Endodermal cell (in vitro differentiated cells): ENCODE data around the gene SERPINA12. TPM values are rescaled to one million over a fixed set of nuclear protein-coding genes. Genes with fewer than 3 reads are reported as not detected.

Experiments used
- DNase-seq: peaks from one replicate; pipeline ENCODE4 v3.0.0-alpha.2; 2017
- H3K27ac ChIP-seq: 2 replicates; pipeline ENCODE4 v1.5.1; 2013; ENCODE audit warnings: mild to moderate bottlenecking, low read depth, low read length, moderate library complexity
- H3K27me3 ChIP-seq: 2 replicates; pipeline ENCODE4 v1.6.1; 2013; ENCODE audit warnings: mild to moderate bottlenecking, low read length, moderate library complexity; ENCODE audit not compliant: insufficient read depth, control insufficient read depth, poor library complexity, severe bottlenecking
- H3K36me3 ChIP-seq: 2 replicates; pipeline ENCODE4 v1.7.0; 2013; ENCODE audit warnings: mild to moderate bottlenecking, low read length, moderate library complexity; ENCODE audit not compliant: control insufficient read depth, insufficient read depth
- H3K4me1 ChIP-seq: one replicate; pipeline ENCODE4 v1.7.0; 2013; ENCODE audit warnings: low read length; ENCODE audit not compliant: control insufficient read depth, insufficient read depth
- H3K4me3 ChIP-seq: 2 replicates; pipeline ENCODE4 v1.5.1; 2013; ENCODE audit warnings: mild to moderate bottlenecking, low read length, moderate library complexity
- H3K9ac ChIP-seq: 2 replicates; pipeline ENCODE4 v1.6.1; 2013; ENCODE audit warnings: mild to moderate bottlenecking, low read length, moderate library complexity; ENCODE audit not compliant: poor library complexity, severe bottlenecking; ENCODE audit errors: extremely low read depth
- H3K9me3 ChIP-seq: 2 replicates; pipeline ENCODE4 v1.6.1; 2013; ENCODE audit warnings: mild to moderate bottlenecking, low read length, moderate library complexity; ENCODE audit not compliant: control insufficient read depth
- H3K27ac Mint-ChIP-seq: 2 replicates; pipeline ENCODE4 v1.8.0; 2020; ENCODE audit warnings: mixed read lengths
- H3K27me3 Mint-ChIP-seq: 2 replicates; pipeline ENCODE4 v1.8.0; 2021; ENCODE audit warnings: mild to moderate bottlenecking, mixed read lengths; ENCODE audit not compliant: insufficient read depth
- H3K36me3 Mint-ChIP-seq: 2 replicates; pipeline ENCODE4 v1.8.0; 2020; ENCODE audit warnings: low read depth, mixed read lengths
- H3K4me1 Mint-ChIP-seq: 2 replicates; pipeline ENCODE4 v1.8.0; 2020; ENCODE audit warnings: mixed read lengths
- H3K4me3 Mint-ChIP-seq: 2 replicates; pipeline ENCODE4 v1.8.0; 2020; ENCODE audit warnings: mild to moderate bottlenecking, moderate library complexity, mixed read lengths
- H3K9me3 Mint-ChIP-seq: 2 replicates; pipeline ENCODE4 v1.8.0; 2020; ENCODE audit warnings: mild to moderate bottlenecking, mixed read lengths
- WGBS, 2 experiments: methylation state at CpG; one replicate each; pipeline versions ENCODE4 v1.1.5 to v1.1.7; 2013; ENCODE audit warnings: missing lambda C conversion rate in 2 of 2, mixed read lengths in 1 of 2; ENCODE audit not compliant: insufficient coverage in 1 of 2, insufficient read length in 1 of 2; 5-methylcytosine and 5-hydroxymethylcytosine counted together
- total RNA-seq, 2 donors: library from RNA; stranded (reverse); fragmentation: NEBNext Ultra II Directional in 1 of 2; extraction: Animal tissue kit (Norgen Biotek cat#: 25700) in 1 of 2; gene quantifications; 2 replicates in 1 of 2; 3 replicates in 1 of 2; pipeline ENCODE4 v1.2.1, GENCODE V29; 2021
- TF ChIP-seq, protein P1 (sequence below): fragments of 200-600 bp; sonication (generic); conservative IDR thresholded peaks from 2 replicates; pipeline ENCODE4 v1.5.0; 2021; ENCODE audit warnings: antibody characterized with exemption, mild to moderate bottlenecking

Gene SERPINA12
- total RNA-seq, 2 donors from 2014 or later: not detected

DNA sequence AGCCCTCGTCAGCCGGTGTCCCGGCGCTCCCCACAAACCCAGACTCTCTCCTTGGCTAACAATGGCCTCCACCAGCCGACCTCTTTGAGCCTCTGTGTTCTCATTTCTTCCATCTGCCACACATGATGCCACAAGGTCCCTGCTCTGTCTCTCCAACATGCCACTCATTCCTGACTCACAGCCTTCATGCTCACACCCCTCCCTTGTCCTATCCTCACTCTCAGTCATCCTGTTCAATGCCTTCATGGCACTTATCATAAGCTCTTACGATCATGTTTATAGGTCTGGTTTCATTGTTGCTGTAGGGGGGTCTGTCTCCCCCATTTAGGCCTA is 47.1 kb downstream of the SERPINA12 start:
- Histone ChIP-seq H3K36me3 (no peaks in the 10 kb centered on the region), H3K4me3 (no peak overlapping the region), H3K4me1 (no peaks in the 10 kb centered on the region), H3K27ac (no peak overlapping the region), H3K9me3 (no peaks in the 10 kb centered on the region), H3K9ac (no peak overlapping the region), H3K27me3 (no peaks in the 10 kb centered on the region)
- peak; percentile 4 for DNase-seq
- TF ChIP-seq, protein P1, sequence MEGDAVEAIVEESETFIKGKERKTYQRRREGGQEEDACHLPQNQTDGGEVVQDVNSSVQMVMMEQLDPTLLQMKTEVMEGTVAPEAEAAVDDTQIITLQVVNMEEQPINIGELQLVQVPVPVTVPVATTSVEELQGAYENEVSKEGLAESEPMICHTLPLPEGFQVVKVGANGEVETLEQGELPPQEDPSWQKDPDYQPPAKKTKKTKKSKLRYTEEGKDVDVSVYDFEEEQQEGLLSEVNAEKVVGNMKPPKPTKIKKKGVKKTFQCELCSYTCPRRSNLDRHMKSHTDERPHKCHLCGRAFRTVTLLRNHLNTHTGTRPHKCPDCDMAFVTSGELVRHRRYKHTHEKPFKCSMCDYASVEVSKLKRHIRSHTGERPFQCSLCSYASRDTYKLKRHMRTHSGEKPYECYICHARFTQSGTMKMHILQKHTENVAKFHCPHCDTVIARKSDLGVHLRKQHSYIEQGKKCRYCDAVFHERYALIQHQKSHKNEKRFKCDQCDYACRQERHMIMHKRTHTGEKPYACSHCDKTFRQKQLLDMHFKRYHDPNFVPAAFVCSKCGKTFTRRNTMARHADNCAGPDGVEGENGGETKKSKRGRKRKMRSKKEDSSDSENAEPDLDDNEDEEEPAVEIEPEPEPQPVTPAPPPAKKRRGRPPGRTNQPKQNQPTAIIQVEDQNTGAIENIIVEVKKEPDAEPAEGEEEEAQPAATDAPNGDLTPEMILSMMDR: no peak
- H3K27ac Mint-ChIP-seq: no peak overlapping the region
- peaks cover 8% of the 10 kb centered on the region for H3K27me3 Mint-ChIP-seq
- 86 to 93% methylated on average over 1 to 6 of the region's 6 CpGs for WGBS, 2 experiments
- H3K4me3 Mint-ChIP-seq: no peak overlapping the region
- no peaks in the 10 kb centered on the region for H3K4me1 Mint-ChIP-seq
- no peaks in the 10 kb centered on the region for H3K36me3 Mint-ChIP-seq
- H3K9me3 Mint-ChIP-seq: peaks cover 33% of the 10 kb centered on the region

DNA sequence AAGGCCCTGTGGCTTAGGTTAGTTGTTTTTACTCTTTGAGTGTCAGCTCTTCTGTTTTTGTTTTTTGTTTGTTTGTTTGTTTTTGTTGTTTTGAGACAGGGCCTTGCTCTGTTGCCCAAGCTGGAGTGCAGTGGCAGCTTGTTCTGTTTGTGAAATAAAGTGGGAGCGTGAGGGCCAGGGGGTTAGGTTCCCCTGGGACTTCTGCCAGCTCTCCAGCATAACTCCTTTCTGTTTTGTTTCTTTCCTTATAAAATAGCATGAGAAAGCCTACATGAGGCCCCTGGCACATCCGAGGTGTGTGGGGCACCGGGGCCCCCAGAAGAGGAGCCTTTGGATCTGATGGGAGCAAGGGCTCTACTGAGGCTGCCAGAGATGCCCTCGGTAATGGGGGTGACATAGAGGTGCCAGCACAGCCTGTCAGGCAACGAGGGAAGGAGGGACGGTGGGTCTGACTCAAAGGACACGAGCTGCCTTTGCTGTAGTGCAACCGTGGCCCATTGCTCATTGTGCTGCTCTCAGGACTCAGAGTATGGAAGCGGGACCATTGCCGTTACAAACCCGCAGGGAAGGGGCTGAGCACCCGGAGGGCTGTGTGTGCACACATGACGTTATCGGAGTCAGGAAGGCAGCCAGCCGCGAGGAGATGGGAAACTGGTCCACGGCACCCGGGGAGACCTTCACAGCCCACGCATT is 47.6 kb downstream of the SERPINA12 start:
- peaks cover 33% of the 10 kb centered on the region for H3K9me3 Mint-ChIP-seq
- no peaks in the 10 kb centered on the region for H3K27me3 ChIP-seq
- H3K27ac Mint-ChIP-seq: no peak overlapping the region

DNA sequence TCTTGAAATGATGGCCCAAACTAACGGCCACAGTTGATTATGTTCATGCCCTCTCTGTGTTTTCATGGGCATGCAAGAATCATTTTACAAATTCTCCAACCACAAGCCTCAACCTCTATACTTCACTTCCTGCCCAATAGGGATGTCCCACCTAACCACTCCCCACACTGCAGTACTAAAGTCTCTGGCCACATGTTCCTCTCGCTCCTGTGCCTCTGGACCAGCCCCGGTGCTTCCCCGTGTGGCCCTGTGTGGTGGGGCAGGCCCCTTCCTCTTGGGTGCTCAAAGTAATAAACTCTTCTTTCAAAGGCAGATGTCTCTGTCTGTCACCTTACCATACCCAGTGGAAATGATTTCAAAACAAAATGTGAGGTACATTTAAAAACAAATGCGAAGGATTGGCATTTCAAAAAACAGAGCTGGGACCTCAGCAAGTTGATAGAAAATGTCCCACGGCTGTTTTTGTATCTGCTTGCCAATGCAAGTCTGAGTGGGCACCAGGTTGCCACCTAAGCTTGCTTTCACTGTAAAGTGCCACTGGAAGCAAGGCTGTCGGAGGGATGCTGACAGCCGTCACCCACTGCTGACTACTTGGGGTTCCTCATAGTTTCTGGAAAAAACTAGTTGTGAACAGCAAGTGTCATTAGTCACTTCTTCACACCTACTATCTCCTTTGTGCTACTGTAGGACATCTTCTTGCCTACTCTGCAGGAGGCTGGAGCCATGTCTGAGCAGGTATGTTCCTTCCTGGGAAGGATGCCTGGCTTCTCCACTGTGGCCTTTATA is 48.4 kb downstream of the SERPINA12 start:
- Histone ChIP-seq H3K36me3 (no peaks in the 10 kb centered on the region), H3K9ac (no peak overlapping the region), H3K4me3 (no peak overlapping the region), H3K4me1 (no peaks in the 10 kb centered on the region), H3K9me3 (no peaks in the 10 kb centered on the region), H3K27me3 (no peaks in the 10 kb centered on the region), H3K27ac (no peak overlapping the region)
- Mint-ChIP-seq H3K36me3 (no peaks in the 10 kb centered on the region), H3K4me1 (no peaks in the 10 kb centered on the region), H3K27ac (no peak overlapping the region), H3K27me3 (peaks cover 2% of the 10 kb centered on the region), H3K4me3 (no peak overlapping the region), H3K9me3 (peaks cover 26% of the 10 kb centered on the region)
- DNase-seq: peak; percentile 63
- TF ChIP-seq, protein P1: no peak
- WGBS, 2 experiments: 83 to 84% methylated on average over 7 to 8 of the region's 8 CpGs

More for the DNA sequence above, 47.6 kb downstream of the SERPINA12 start:
- no peak overlapping the region for H3K27ac ChIP-seq
- Mint-ChIP-seq H3K27me3 (peaks cover 5% of the 10 kb centered on the region), H3K4me1 (no peaks in the 10 kb centered on the region), H3K4me3 (no peak overlapping the region), H3K36me3 (no peaks in the 10 kb centered on the region)
- WGBS, 2 experiments: 92 to 98% methylated on average over 16 to 19 of the region's 19 CpGs
- no peak overlapping the region for H3K4me3 ChIP-seq
- H3K9ac ChIP-seq: no peak overlapping the region
- no peaks in the 10 kb centered on the region for H3K9me3 ChIP-seq
- no peaks in the 10 kb centered on the region for H3K4me1 ChIP-seq
- TF ChIP-seq, protein P1: no peak
- peak; percentile 30 for DNase-seq
- H3K36me3 ChIP-seq: no peaks in the 10 kb centered on the region
